ENCODE data around the gene ADAMTS18.
A peak's percentile ranks its signal among the peaks of the same experiment; 100 is the strongest.

ADAMTS18 gene

GRCh38 chr16:77236063-77236511 lies 198.7 kb downstream of the ADAMTS18 start:
- peak; percentile 54 to 83 for DNase-seq (ENCODE audit: low read depth in 1 of 2, low spot score in 1 of 2)
- Histone ChIP-seq H3K27me3 (ENCODE audit: insufficient read depth, poor library complexity, severe bottlenecking) (peaks cover 14% of the 10 kb centered on the region), H3K4me3 (replicated peaks; ENCODE audit: insufficient read depth, low read length) (no peak overlapping the region), H3K27ac (replicated peaks) (no peak overlapping the region)
- no peak for TF ChIP-seq GABPA (IDR thresholded peaks at IDR 0.05; ENCODE audit: low read depth)
- TF ChIP-seq CTCF (IDR thresholded peaks at IDR 0.05; ENCODE audit: insufficient read depth, low read length), result peak; percentile 98
- no peak for TF ChIP-seq POLR2AphosphoS5 (IDR thresholded peaks at IDR 0.05; ENCODE audit: low read depth)
- no peak for TF ChIP-seq REST (IDR thresholded peaks at IDR 0.05; ENCODE audit: insufficient replicate concordance, low read depth)
- TF ChIP-seq SPI1 (IDR thresholded peaks at IDR 0.05; ENCODE audit: borderline replicate concordance, low read depth), result no peak

GRCh38 chr16:77234611-77235010 lies 200.2 kb downstream of the ADAMTS18 start:
- TF ChIP-seq GABPA (IDR thresholded peaks at IDR 0.05; ENCODE audit: low read depth) (no peak), POLR2AphosphoS5 (IDR thresholded peaks at IDR 0.05; ENCODE audit: low read depth) (no peak), SPI1 (IDR thresholded peaks at IDR 0.05; ENCODE audit: borderline replicate concordance, low read depth) (no peak), CTCF (IDR thresholded peaks at IDR 0.05; ENCODE audit: insufficient read depth, low read length) (no peak), REST (IDR thresholded peaks at IDR 0.05; ENCODE audit: insufficient replicate concordance, low read depth) (no peak)
- DNase-seq (ENCODE audit: low read depth in 1 of 2, low spot score in 1 of 2), result no peak
- Histone ChIP-seq H3K4me3 (replicated peaks; ENCODE audit: insufficient read depth, low read length) (no peak overlapping the region), H3K27me3 (ENCODE audit: insufficient read depth, poor library complexity, severe bottlenecking) (peaks cover 16% of the 10 kb centered on the region), H3K27ac (replicated peaks) (no peak overlapping the region)

GRCh38 chr16:77233799-77234519 lies 200.9 kb downstream of the ADAMTS18 start:
- DNase-seq (ENCODE audit: low read depth in 1 of 2, low spot score in 1 of 2), result no peak
- TF ChIP-seq POLR2AphosphoS5 (IDR thresholded peaks at IDR 0.05; ENCODE audit: low read depth) (no peak), REST (IDR thresholded peaks at IDR 0.05; ENCODE audit: insufficient replicate concordance, low read depth) (no peak), SPI1 (IDR thresholded peaks at IDR 0.05; ENCODE audit: borderline replicate concordance, low read depth) (no peak), GABPA (IDR thresholded peaks at IDR 0.05; ENCODE audit: low read depth) (no peak), CTCF (IDR thresholded peaks at IDR 0.05; ENCODE audit: insufficient read depth, low read length) (no peak)
- peaks cover 14% of the 10 kb centered on the region for H3K27me3 ChIP-seq (ENCODE audit: insufficient read depth, poor library complexity, severe bottlenecking)
- no peak overlapping the region for H3K27ac ChIP-seq (replicated peaks)
- no peak overlapping the region for H3K4me3 ChIP-seq (replicated peaks; ENCODE audit: insufficient read depth, low read length)
